HG03139 (cell line): ENCODE results near the gene SLAIN1.

Source experiments
- ATAC-seq: cut with Tn5 transposase; IDR thresholded peaks from one replicate; pipeline ENCODE4 v1.9.1; 2021; ENCODE audit not compliant: unreplicated experiment

The SLAIN1 gene

DNA sequence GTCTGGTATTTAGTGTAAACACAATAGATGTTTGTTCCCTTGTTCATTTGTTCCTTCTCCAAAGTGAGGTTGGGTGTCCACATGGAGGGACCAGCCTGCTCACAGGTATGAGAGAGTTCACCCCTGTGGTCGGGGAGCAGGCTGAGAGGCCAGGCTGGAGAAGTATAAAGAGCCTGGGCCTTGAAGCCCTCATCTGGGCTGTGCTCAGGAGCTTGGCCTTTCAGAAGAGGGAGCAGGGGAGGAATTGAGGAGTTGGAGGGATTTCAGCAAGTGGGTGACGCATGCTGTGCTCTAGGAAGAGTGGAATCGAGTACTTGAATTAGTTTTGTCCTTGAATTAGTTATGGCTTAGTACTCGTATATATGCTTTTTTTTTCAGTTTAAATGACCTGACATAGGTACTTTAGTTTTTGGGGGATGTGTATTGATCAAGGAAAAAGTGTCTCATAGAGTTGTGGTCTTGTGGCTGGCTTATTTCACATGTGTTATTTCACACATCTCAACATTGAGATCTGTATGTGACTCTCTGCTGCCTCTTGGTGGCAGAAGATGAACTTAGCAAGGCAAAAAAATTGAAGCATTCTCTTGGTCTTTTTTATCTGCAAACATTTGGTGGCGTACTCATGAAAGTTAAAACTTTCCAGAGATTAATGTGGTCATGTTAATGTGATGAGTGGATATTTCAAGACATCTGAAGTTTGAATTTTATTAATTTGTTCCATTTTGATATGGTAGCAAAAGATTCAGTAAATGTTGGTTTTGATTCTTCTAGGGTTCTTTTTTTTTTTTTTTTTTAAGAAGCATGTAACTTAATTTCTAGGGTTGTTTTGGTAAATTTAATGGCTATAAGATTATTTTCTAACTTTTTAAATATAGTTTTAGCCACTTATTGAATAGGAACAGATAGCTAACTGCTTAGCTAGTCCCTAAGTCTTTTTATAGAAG is 54.3 kb downstream of the SLAIN1 start:
- peak; percentile 72 for ATAC-seq

- ATAC-seq, result no peak
Measured at GRCh38 chr13:77752512-77753069, 55.1 kb downstream of the SLAIN1 start.

- ATAC-seq, result no peak
Measured at GRCh38 chr13:77760893-77761292, 63.4 kb downstream of the SLAIN1 start.

DNA sequence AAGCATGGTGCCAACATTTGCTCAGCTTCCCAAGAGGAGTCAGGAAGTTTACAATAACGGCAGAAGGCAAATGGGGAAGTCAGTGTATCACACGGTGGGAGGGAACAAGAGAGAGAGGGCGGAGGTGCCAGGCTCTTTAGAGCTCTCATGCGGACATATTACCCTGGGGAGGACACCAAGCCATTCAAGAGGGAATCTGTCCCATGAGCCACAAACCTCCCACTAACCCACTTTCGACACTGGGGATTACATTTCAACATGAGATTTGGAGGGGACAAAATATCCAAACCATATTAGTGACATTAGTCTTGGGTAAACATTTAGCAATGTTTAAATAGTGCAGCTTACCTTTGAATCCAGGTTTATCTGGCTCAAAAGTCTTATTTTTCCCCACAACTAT is 69.9 kb downstream of the SLAIN1 start:
- ATAC-seq, result no peak

DNA sequence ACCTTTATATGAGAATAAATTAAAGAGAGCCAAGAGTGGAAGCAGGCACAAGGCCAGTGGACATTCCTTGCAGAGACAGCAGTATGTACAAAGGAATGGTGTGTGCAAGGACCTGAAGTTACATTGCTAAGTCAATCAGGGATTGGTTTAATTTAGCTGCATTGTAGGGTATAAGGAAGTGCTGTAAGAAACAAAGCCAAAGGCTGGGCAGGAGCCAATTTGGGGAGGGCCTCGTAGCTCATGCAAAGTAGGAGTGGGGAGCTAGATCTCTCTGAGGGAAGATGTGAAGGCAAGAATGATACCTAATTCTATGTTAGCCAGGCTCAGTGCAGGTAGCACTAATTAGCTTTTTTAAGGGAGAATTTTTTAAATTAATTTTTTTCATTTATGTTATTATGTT is 76.7 kb downstream of the SLAIN1 start:
- no peak for ATAC-seq

GRCh38 chr13:77776704-77777103 is 79.2 kb downstream of the SLAIN1 start:
- no peak for ATAC-seq

GRCh38 chr13:77779552-77780272 is 82.2 kb downstream of the SLAIN1 start:
- ATAC-seq, result peak; percentile 83

- no peak for ATAC-seq
Measured at GRCh38 chr13:77781808-77782207, 84.3 kb downstream of the SLAIN1 start.

DNA sequence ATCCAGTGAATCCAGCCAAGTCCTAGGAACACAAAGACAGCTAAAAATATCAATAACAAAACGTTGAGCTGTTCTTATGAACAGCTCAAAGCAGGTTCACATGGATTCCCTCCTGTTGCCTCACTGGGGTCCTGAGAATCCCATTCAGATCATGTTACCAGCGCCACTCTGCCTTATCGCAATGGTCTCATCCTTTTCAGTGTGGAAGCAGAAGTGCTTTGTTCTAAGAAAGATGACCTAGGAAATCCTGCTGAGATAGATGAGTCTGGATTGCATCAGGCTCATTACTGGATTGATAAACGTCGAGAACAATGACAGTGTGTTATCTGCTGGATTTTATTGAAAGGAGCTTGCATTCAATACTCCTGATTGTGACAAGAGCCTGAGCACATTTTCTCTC is 87.0 kb downstream of the SLAIN1 start:
- no peak for ATAC-seq

DNA sequence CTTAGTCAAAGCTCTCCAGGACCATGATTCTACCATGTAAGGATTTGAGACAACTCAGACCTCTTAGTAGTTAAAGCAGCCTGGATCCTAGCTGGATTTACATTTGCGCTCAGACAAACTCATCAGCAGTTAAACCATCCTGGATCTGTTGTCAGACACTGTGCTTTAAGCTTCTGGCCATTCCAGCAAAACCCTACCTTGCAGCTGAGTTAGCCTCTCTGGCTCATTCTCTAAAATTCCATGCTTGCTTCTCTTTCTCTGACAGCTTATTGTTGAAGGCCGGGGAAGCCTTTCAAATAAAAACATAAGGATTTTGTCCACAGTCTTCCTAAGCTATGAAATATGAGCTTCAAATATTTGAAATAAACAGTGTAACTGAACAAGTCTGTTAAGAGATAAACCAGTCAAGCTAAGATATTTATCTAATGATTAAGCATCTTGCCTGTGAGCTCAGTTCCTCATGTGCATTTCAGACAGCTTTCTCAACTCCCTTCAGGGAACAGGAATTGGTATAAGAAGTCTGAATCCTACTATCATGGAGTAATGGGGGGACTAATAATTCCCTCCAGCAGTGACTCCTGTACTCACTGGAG is 89.3 kb downstream of the SLAIN1 start:
- ATAC-seq, result no peak

GRCh38 chr13:77789376-77789775 is 91.9 kb downstream of the SLAIN1 start:
- ATAC-seq, result no peak

DNA sequence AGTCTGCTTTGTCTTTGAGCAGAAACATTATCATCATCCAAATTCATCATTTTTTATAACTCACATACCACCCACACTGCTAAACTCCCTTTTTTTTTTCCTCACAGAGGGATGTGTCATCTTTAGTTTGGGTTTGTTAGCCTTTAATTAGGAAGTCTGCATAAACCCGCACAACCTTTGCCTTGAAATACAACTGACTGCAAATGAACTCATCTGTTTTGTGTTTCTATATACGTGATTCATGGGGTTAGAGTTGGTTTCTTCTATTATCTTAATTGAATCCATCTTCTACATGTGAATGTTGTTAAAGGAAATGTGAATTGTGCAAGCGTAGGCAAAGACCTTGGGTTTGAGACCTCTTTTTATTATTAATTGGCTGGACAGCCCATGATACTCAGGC is 102.7 kb downstream of the SLAIN1 start:
- ATAC-seq, result no peak

- no peak for ATAC-seq
Measured at GRCh38 chr13:77806518-77806917, 109.0 kb downstream of the SLAIN1 start.

GRCh38 chr13:77807431-77808135 is 110.1 kb downstream of the SLAIN1 start:
- ATAC-seq, result no peak

GRCh38 chr13:77810430-77810829 is 112.9 kb downstream of the SLAIN1 start:
- ATAC-seq, result peak; percentile 87

GRCh38 chr13:77810878-77811277 is 113.4 kb downstream of the SLAIN1 start:
- no peak for ATAC-seq

- no peak for ATAC-seq
Measured at GRCh38 chr13:77811381-77811780, 113.9 kb downstream of the SLAIN1 start.

GRCh38 chr13:77811981-77812380 is 114.5 kb downstream of the SLAIN1 start:
- ATAC-seq, result no peak
